NCI-H187 (cell line): ENCODE results near the gene CHAC1.
"Not testable (repeated sequence)": the region's sequence is repeated elsewhere in the genome, so short reads cannot be mapped to it uniquely, and the experiment has no call there.

Experiments
- DNase-seq, 2 experiments: peaks; one replicate each; lab custom pipeline; 2025; lab: John Stamatoyannopoulos, UW

The CHAC1 gene

GRCh38 chr15:40957581-40958051 is 4.3 kb downstream of the CHAC1 start:
- no peak for DNase-seq

GRCh38 chr15:40958146-40958545 is 4.9 kb downstream of the CHAC1 start:
- no peak for DNase-seq

GRCh38 chr15:40958723-40959122 is 5.5 kb downstream of the CHAC1 start:
- no peak for DNase-seq

GRCh38 chr15:40959331-40960141 is 6.3 kb downstream of the CHAC1 start:
- no peak for DNase-seq

GRCh38 chr15:40960151-40960885 is 7.0 kb downstream of the CHAC1 start:
- DNase-seq, result no peak

GRCh38 chr15:40960925-40961324 is 7.7 kb downstream of the CHAC1 start:
- DNase-seq, result no peak

- DNase-seq, result not testable (repeated sequence)
Measured at GRCh38 chr15:40961740-40962139, 8.5 kb downstream of the CHAC1 start.

GRCh38 chr15:40962317-40962716 is 9.0 kb downstream of the CHAC1 start:
- not testable (repeated sequence) for DNase-seq

GRCh38 chr15:40963201-40963600 is 9.9 kb downstream of the CHAC1 start:
- no peak for DNase-seq

GRCh38 chr15:40964006-40964405 is 10.7 kb downstream of the CHAC1 start:
- DNase-seq, result no peak

- DNase-seq, result no peak
Measured at GRCh38 chr15:40964634-40965033, 11.4 kb downstream of the CHAC1 start.

GRCh38 chr15:40968290-40969085 is 15.2 kb downstream of the CHAC1 start:
- no peak for DNase-seq

- no peak for DNase-seq
Measured at GRCh38 chr15:40969363-40969762, 16.1 kb downstream of the CHAC1 start.

GRCh38 chr15:40974879-40975278 is 21.6 kb downstream of the CHAC1 start:
- no peak for DNase-seq

- DNase-seq, result no peak
Measured at GRCh38 chr15:40976819-40977218, 23.5 kb downstream of the CHAC1 start.

- no peak for DNase-seq
Measured at GRCh38 chr15:40978141-40978540, 24.9 kb downstream of the CHAC1 start.

- no peak for DNase-seq
Measured at GRCh38 chr15:40978562-40978961, 25.3 kb downstream of the CHAC1 start.

- DNase-seq, result no peak
Measured at GRCh38 chr15:40981186-40981585, 27.9 kb downstream of the CHAC1 start.

- DNase-seq, result no peak
Measured at GRCh38 chr15:40982855-40983254, 29.6 kb downstream of the CHAC1 start.

GRCh38 chr15:40984406-40984805 is 31.1 kb downstream of the CHAC1 start:
- no peak for DNase-seq

- DNase-seq, result no peak
Measured at GRCh38 chr15:40984964-40985363, 31.7 kb downstream of the CHAC1 start.

- DNase-seq, result no peak
Measured at GRCh38 chr15:40985541-40986330, 32.5 kb downstream of the CHAC1 start.
